GM23248 (cell line): ENCODE measurements around the gene TCEAL6. TPM values are rescaled to one million over a fixed set of nuclear protein-coding genes. Genes with fewer than 3 reads are reported as not detected.
A peak's percentile ranks its signal among the peaks of the same experiment; 100 is the strongest.
"Not testable (repeated sequence)": the region's sequence is repeated elsewhere in the genome, so short reads cannot be mapped to it uniquely, and the experiment has no call there.

ENCODE experiments used
- DNase-seq: peaks from one replicate; pipeline ENCODE4 v3.0.0-alpha.2; 2015
- H2AFZ ChIP-seq: fragments of 200-600 bp; sonication (generic); 2 replicates; pipeline ENCODE4 v1.6.1; 2016; ENCODE audit warnings: antibody characterized with exemption
- H3F3A ChIP-seq: fragments of 200-600 bp; sonication (generic); 2 replicates; pipeline ENCODE4 v1.6.1; 2016; ENCODE audit warnings: mild to moderate bottlenecking, antibody characterized with exemption, mixed run types; ENCODE audit not compliant: insufficient read depth
- H3K27ac ChIP-seq: fragments of 200-600 bp; sonication (generic); 2 replicates; pipeline ENCODE4 v1.5.1; 2016; ENCODE audit warnings: mild to moderate bottlenecking
- H3K27me3 ChIP-seq: fragments of 200-600 bp; sonication (generic); replicated peaks from 2 replicates; pipeline ENCODE4 v1.6.1; 2016; ENCODE audit warnings: mild to moderate bottlenecking; ENCODE audit not compliant: insufficient read depth
- H3K36me3 ChIP-seq: fragments of 200-600 bp; sonication (generic); 2 replicates; pipeline ENCODE4 v1.6.1; 2016; ENCODE audit warnings: low read depth, mild to moderate bottlenecking
- H3K4me1 ChIP-seq: fragments of 200-600 bp; sonication (generic); 2 replicates; pipeline ENCODE4 v1.6.1; 2016; ENCODE audit warnings: mild to moderate bottlenecking; ENCODE audit not compliant: insufficient read depth
- H3K4me2 ChIP-seq: fragments of 200-600 bp; sonication (generic); one replicate; pipeline ENCODE4 v1.6.1; 2016; ENCODE audit warnings: mild to moderate bottlenecking; ENCODE audit not compliant: unreplicated experiment
- H3K4me3 ChIP-seq: fragments of 200-600 bp; sonication (generic); 2 replicates; pipeline ENCODE4 v1.5.1; 2016; ENCODE audit warnings: mild to moderate bottlenecking
- H3K79me2 ChIP-seq: fragments of 200-600 bp; sonication (generic); 2 replicates; pipeline ENCODE4 v1.6.1; 2016; ENCODE audit warnings: mild to moderate bottlenecking; ENCODE audit not compliant: insufficient read depth
- H3K9ac ChIP-seq: fragments of 200-600 bp; sonication (generic); 2 replicates; pipeline ENCODE4 v1.6.1; 2016; ENCODE audit warnings: mild to moderate bottlenecking
- H3K9me2 ChIP-seq: fragments of 200-600 bp; sonication (generic); 2 replicates; pipeline ENCODE4 v1.6.1; 2016; ENCODE audit warnings: mixed run types, mild to moderate bottlenecking, moderate library complexity; ENCODE audit not compliant: insufficient read depth
- H3K9me3 ChIP-seq: fragments of 200-600 bp; sonication (generic); one replicate; pipeline ENCODE4 v1.6.1; 2017; ENCODE audit warnings: low read depth
- H4K20me1 ChIP-seq: fragments of 200-600 bp; sonication (generic); 2 replicates; pipeline ENCODE4 v1.6.0; 2016; ENCODE audit not compliant: insufficient read depth
- EZH2 ChIP-seq: fragments of 200-600 bp; sonication (generic); IDR thresholded peaks from 2 replicates; pipeline ENCODE4 v1.6.1; 2018; ENCODE audit warnings: antibody characterized with exemption, mild to moderate bottlenecking; ENCODE audit not compliant: insufficient read depth, poor library complexity, severe bottlenecking
- EZH2phosphoT487 ChIP-seq: fragments of 200-600 bp; sonication (generic); IDR thresholded peaks from 2 replicates; pipeline ENCODE4 v1.6.1; 2018; ENCODE audit warnings: antibody characterized with exemption, moderate library complexity, mild to moderate bottlenecking, low read depth; ENCODE audit not compliant: insufficient read depth
- WGBS, 2 experiments: methylation state at CpG; one replicate each; pipeline ENCODE4 v1.1.6; 2015 to 2017; ENCODE audit warnings: low lambda C conversion rate in 2 of 2, low coverage in 1 of 2; ENCODE audit errors: missing lambda C conversion rate in 2 of 2; 5-methylcytosine and 5-hydroxymethylcytosine counted together
- in situ Hi-C: fragments of 300-500 bp; cut with MboI; formaldehyde crosslinking; loops from 2 replicates; pipeline ENCODE4 v1.15.0; 2020
- polyA plus RNA-seq: library from polyadenylated mRNA; unstranded; fragments of >200 nt; fragmentation: Nextera tagmentation; extraction: Ambion mirVana; gene quantifications from 2 replicates; pipeline ENCODE4 v1.2.1, GENCODE V29; 2016
- total RNA-seq: library from RNA; depleted of rRNA; stranded (reverse); fragments of >200 nt; shearing (Covaris generic); gene quantifications from 2 replicates; pipeline ENCODE4 v1.2.3, GENCODE V29; 2014

The TCEAL6 gene
- total and polyA plus RNA-seq, 2 experiments from 2014 or later = not detected

DNA sequence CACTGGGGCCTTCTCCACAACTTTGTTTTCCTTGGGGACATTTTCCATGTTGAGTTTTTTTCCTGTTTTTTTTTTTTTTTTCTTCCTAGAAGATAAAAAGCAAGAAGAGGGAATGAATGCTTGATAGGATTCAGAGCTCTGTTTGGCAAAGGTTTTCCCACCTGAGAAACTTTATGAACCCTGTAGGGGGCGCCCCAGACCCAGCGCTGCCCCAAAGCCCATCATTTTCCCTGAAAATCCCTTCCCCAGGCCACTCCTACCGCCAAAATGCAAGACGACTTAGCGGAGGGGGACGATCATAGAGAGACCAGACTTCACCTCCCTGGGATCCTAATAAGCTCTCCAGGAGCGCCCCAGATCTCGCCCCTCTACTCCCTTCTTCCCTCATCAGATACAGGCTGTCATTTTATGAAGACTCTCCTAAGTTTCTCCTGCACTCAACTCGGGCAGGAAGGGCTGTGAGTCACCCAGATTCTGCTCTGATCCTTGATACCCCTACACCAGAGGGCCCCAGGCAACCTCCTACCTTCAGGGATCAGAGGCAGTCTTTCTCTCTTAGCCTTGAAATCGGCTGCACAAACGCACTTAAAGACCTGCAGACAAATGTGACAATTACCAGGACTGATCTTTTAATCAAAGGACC is 12.1 kb upstream of the TCEAL6 start:
- TF ChIP-seq EZH2phosphoT487 = no peak
- no peak for TF ChIP-seq EZH2
- no peak for DNase-seq
- no peak overlapping the region for H3K9ac ChIP-seq
- H4K20me1 ChIP-seq = no peaks in the 10 kb centered on the region
- 50 to 58% methylated on average over 9 to 11 of the region's 11 CpGs for WGBS, 2 experiments
- no peaks in the 10 kb centered on the region for H3F3A ChIP-seq
- H3K36me3 ChIP-seq = no peaks in the 10 kb centered on the region
- no peak overlapping the region for H3K27ac ChIP-seq
- no peaks in the 10 kb centered on the region for H3K27me3 ChIP-seq
- in situ Hi-C loops = no loop called here
- no peaks in the 10 kb centered on the region for H3K4me1 ChIP-seq
- no peak overlapping the region for H3K4me2 ChIP-seq
- no peak overlapping the region for H3K4me3 ChIP-seq
- no peaks in the 10 kb centered on the region for H3K9me3 ChIP-seq
- no peaks in the 10 kb centered on the region for H3K9me2 ChIP-seq
- H3K79me2 ChIP-seq = no peaks in the 10 kb centered on the region
- no peak overlapping the region for H2AFZ ChIP-seq

DNA sequence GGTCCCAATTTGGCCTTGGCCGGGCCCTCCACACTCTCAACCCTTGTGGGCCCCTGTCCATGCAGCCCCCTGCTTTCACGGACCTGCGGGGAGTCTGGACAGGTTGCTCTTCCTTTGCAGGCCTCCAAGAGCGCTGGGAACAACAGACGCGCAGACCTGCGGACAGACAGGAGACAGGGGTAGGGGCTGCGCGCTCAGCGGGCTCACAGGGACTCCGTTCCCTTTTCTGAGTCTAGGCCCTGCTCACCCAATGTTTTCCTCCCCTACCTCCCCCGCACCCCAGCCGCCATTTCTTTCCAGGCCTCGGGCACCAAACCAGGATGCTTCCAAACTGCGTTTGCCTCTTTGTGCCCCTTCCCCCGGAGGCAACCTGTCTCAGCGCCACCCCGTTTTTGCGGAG is 650 bp downstream of the TCEAL6 start:
- 13 to 14% methylated on average over 7 to 17 of the region's 19 CpGs for WGBS, 2 experiments
- H3K79me2 ChIP-seq, H3K36me3 ChIP-seq, H3K27ac ChIP-seq, H3K4me2 ChIP-seq, H2AFZ ChIP-seq, DNase-seq, H3K9me3 ChIP-seq, H3K4me3 ChIP-seq, in situ Hi-C loops, H3K4me1 ChIP-seq, H4K20me1 ChIP-seq, H3K9ac ChIP-seq, H3K9me2 ChIP-seq, H3K27me3 ChIP-seq, H3F3A ChIP-seq: not testable (repeated sequence)

DNA sequence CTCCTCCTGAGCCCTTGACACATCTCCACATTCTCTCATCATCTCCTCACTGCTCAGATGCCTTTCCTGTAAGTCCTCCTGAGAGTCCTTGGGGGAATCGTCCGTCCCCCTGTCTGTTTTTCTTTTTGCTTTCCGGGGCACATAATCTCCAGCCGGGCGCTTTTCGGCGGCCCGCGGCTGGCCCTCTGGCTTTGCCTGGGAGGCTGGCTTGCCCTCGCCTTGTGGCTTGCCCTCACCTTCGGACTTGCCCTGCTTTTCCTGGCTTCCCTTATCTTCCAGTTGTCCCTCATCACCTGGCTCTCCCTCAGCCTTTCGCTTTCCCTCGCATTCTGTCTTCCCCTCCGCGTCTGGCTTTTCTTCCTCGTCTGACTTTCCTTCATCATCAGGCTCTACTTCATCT is 1.4 kb downstream of the TCEAL6 start:
- H3K4me3 ChIP-seq, H3K4me1 ChIP-seq, H4K20me1 ChIP-seq, H2AFZ ChIP-seq, H3K36me3 ChIP-seq, DNase-seq, H3K9ac ChIP-seq, H3F3A ChIP-seq, H3K27ac ChIP-seq, in situ Hi-C loops, H3K4me2 ChIP-seq, H3K9me3 ChIP-seq, H3K9me2 ChIP-seq, H3K27me3 ChIP-seq, H3K79me2 ChIP-seq: not testable (repeated sequence)
- 6 to 11% methylated on average over 2 to 16 of the region's 16 CpGs for WGBS, 2 experiments

DNA sequence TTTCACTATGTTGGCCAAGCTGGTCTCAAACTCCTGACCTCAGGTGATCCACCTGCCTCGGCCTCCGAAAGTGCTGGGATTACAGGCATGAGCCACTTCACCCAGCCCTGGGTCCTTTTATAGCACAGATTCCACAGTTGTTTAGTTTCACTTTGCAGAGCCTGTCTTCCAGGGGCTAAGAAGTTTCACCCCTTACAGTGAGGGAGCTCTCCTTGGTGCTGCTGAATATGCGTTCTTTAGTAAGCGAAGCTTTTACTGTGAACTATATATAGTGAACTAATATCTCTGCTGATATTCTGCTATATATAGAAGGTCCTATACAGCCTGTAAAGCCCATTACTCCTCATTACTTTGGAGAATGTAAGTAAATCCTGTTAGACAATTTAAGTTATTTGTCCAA is 4.2 kb downstream of the TCEAL6 start:
- Histone ChIP-seq H3K9me3 (no peaks in the 10 kb centered on the region), H2AFZ (no peak overlapping the region), H3K27me3 (no peaks in the 10 kb centered on the region), H3F3A (no peaks in the 10 kb centered on the region), H4K20me1 (no peaks in the 10 kb centered on the region), H3K4me3 (no peak overlapping the region), H3K9me2 (no peaks in the 10 kb centered on the region), H3K79me2 (no peaks in the 10 kb centered on the region), H3K27ac (no peak overlapping the region), H3K36me3 (no peaks in the 10 kb centered on the region), H3K4me1 (no peaks in the 10 kb centered on the region), H3K9ac (no peak overlapping the region), H3K4me2 (no peak overlapping the region)
- in situ Hi-C loops = no loop called here
- WGBS, 2 experiments = 53 to 62% methylated on average over 4 of the region's 4 CpGs
- TF ChIP-seq EZH2phosphoT487 (no peak), EZH2 (no peak)
- no peak for DNase-seq

DNA sequence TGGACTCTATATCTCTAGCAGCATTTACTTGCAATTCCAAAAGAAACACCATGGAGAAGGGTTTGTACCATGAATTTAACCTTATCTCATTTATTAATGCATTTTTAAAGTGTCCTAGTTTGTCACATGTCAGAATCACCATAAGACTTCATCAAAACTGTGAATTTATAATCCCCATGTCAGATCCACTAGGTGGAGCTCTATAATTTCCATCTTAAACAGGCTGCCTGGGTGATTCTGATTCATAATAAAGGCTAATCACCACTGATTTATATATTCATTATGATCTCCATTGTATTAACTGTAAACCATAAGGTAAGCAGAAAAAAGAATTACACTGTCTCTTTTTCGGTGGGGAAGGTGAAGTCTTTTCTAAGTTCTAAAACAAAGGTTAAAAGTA is 12.8 kb downstream of the TCEAL6 start:
- no peaks in the 10 kb centered on the region for H3K9me2 ChIP-seq
- no peak overlapping the region for H3K27ac ChIP-seq
- DNase-seq = peak; percentile 24
- no peaks in the 10 kb centered on the region for H4K20me1 ChIP-seq
- H3F3A ChIP-seq = no peaks in the 10 kb centered on the region
- no peaks in the 10 kb centered on the region for H3K36me3 ChIP-seq
- no peaks in the 10 kb centered on the region for H3K27me3 ChIP-seq
- H3K4me1 ChIP-seq = no peaks in the 10 kb centered on the region
- WGBS, 2 experiments = 17 to 25% methylated on average over 1 of the region's 1 CpG
- no peaks in the 10 kb centered on the region for H3K9me3 ChIP-seq
- in situ Hi-C loops = no loop called here
- no peak overlapping the region for H3K4me3 ChIP-seq
- TF ChIP-seq EZH2phosphoT487 (no peak), EZH2 (no peak)
- H3K79me2 ChIP-seq = no peaks in the 10 kb centered on the region
- H3K4me2 ChIP-seq = no peak overlapping the region
- no peak overlapping the region for H2AFZ ChIP-seq
- H3K9ac ChIP-seq = no peak overlapping the region
